ENCODE data around the gene ATP8A1.

Gene ATP8A1

DNA sequence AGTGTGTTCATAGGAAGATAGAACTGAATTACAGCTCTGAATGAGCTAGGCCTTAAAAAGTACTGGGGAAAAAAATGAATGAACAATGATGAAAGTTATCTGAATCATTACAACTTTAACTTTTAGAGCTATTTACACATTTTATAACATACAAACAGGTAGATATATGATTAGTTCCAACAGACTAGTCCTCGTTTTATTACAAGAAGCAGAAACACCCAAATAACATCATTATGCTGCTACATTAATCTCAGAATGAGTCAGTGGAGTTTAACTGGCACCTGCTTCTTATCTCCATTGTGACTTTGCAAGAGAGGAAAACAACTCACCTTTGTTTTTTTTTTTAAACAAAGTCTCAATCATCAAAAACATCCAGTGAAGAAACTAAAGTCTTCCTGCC, 15.2 kb downstream of the ATP8A1 start:
- Histone ChIP-seq H3K27me3 (replicated peaks) (no peaks in the 10 kb centered on the region), H3K27ac (no peak overlapping the region), H3K36me3 (replicated peaks) (no peaks in the 10 kb centered on the region), H3K4me3 (ENCODE audit: low read depth, low read length) (no peak overlapping the region)
- DNase-seq: no peak
- in situ Hi-C loops (cut with HindIII; ENCODE audit: low pct_ligation_motif_present, low sequenced_read_pairs): no loop called here
- no peak for TF ChIP-seq CTCF (IDR thresholded peaks at IDR 0.05; ENCODE audit: low read depth, low read length, missing control alignments)

DNA sequence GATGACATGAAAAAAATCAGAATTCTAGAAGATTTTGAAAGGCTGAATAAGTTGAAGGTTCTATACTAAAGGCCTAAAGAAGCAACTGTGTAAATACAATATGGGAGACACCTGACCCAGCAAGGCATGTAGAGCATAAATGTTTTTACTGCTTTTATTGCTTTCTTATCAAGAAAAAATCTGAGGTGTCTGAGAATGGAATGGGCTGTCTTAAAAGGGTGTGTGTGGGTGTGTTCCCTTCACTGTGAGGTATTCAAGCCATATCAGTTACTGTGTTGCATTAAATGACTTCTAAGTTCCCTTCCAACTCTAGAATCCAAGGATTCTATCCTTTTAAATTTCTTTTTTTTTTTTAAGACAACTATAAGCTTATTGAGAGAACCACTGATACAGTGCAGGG, 15.7 kb downstream of the ATP8A1 start:
- Histone ChIP-seq H3K36me3 (replicated peaks) (no peaks in the 10 kb centered on the region), H3K27ac (no peak overlapping the region), H3K4me3 (ENCODE audit: low read depth, low read length) (no peak overlapping the region), H3K27me3 (replicated peaks) (no peaks in the 10 kb centered on the region)
- in situ Hi-C loops (cut with HindIII; ENCODE audit: low pct_ligation_motif_present, low sequenced_read_pairs): no loop called here
- no peak for TF ChIP-seq CTCF (IDR thresholded peaks at IDR 0.05; ENCODE audit: low read depth, low read length, missing control alignments)
- DNase-seq: no peak

DNA sequence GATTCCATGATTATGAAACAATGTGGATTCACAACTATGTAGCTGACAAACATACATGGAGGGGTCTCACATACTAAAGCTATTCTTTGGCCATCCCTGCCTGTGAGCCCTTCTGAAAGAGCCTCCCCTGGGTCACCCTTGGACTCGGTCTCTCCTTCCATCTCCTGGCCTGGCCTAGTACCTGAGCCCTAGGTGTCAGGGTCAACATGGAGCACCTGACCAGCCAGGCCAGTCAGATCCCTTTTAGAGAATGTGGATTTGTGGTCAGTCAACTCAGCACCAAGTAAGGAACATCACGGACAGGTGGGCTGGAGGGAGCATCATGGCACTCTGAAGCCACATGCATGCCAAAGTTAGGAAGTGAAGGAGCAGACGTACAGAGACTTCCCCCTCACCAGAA, 16.3 kb downstream of the ATP8A1 start:
- in situ Hi-C loops (cut with HindIII; ENCODE audit: low pct_ligation_motif_present, low sequenced_read_pairs): no loop called here
- TF ChIP-seq CTCF (IDR thresholded peaks at IDR 0.05; ENCODE audit: low read depth, low read length, missing control alignments): no peak
- no peak overlapping the region for H3K27ac ChIP-seq

DNA sequence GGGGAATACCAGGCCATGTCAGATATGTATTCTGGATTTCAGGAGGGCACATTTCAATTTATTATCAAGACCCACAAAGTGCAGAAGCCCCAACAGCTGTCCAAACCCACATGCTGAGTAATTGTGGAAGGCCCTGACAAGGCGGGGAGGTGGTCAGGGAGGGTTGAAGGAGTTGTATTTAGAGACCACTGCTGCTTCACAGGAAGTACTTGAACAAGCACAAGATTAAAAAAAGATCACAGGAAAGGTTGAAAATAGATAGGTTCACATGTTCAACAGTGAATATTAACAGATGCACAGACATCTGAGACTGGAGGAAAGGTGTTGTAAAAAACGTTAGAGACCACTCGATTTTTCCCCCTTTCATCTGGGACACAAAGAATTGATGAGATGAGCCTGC, 17.9 kb downstream of the ATP8A1 start:
- no peaks in the 10 kb centered on the region for H3K27me3 ChIP-seq (replicated peaks)
- in situ Hi-C loops (cut with HindIII; ENCODE audit: low pct_ligation_motif_present, low sequenced_read_pairs): no loop called here
- no peak overlapping the region for H3K27ac ChIP-seq
- no peak for TF ChIP-seq CTCF (IDR thresholded peaks at IDR 0.05; ENCODE audit: low read depth, low read length, missing control alignments)
- no peak overlapping the region for H3K4me3 ChIP-seq (ENCODE audit: low read depth, low read length)
- DNase-seq: no peak
- H3K36me3 ChIP-seq (replicated peaks): no peaks in the 10 kb centered on the region

More for the DNA sequence above, 16.3 kb downstream of the ATP8A1 start:
- no peaks in the 10 kb centered on the region for H3K27me3 ChIP-seq (replicated peaks)
- H3K4me3 ChIP-seq (ENCODE audit: low read depth, low read length): no peak overlapping the region
- no peaks in the 10 kb centered on the region for H3K36me3 ChIP-seq (replicated peaks)
- DNase-seq: no peak

DNA sequence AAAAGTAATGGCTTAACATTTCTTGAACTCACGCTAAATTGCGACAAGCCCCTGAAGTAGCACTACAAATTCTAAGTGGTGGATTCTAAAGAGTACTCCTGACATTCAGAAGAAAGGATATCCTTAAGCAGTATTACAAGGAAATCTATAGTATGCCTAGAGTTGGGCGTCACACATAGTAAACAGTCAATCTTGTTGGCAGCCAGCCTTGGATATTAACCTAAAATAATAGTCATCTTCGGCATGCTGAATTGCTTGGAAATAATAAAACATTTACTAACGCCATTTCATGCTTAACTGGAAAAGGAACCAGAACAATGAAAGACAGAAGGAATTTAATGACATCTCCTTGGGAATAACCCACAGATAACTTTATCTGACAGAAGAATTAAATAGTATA, 18.6 kb downstream of the ATP8A1 start:
- Histone ChIP-seq H3K36me3 (replicated peaks) (no peaks in the 10 kb centered on the region), H3K27ac (no peak overlapping the region), H3K27me3 (replicated peaks) (no peaks in the 10 kb centered on the region), H3K4me3 (ENCODE audit: low read depth, low read length) (no peak overlapping the region)
- TF ChIP-seq CTCF (IDR thresholded peaks at IDR 0.05; ENCODE audit: low read depth, low read length, missing control alignments): no peak
- in situ Hi-C loops (cut with HindIII; ENCODE audit: low pct_ligation_motif_present, low sequenced_read_pairs): no loop called here
- DNase-seq: no peak

DNA sequence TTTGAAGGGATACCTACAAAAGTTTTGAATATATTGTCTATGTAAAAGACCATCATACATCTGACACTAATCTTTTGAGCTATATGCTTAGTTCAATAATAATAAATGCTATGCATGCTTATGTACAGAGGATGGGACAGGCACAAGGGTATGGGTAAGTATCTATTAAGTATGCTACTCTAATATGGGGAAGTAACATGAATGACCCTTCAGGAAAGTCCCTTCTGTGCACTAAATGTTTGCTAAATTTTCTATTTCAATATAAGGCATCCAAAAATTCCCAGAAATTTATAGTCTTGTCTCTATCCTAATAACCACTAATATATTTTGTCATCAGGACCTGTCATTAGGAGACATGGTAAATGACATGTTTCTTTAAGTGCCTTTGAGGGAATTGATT, 19.0 kb downstream of the ATP8A1 start:
- no peaks in the 10 kb centered on the region for H3K36me3 ChIP-seq (replicated peaks)
- in situ Hi-C loops (cut with HindIII; ENCODE audit: low pct_ligation_motif_present, low sequenced_read_pairs): no loop called here
- DNase-seq: no peak
- TF ChIP-seq CTCF (IDR thresholded peaks at IDR 0.05; ENCODE audit: low read depth, low read length, missing control alignments): no peak
- H3K27ac ChIP-seq: no peak overlapping the region
- H3K27me3 ChIP-seq (replicated peaks): no peaks in the 10 kb centered on the region
- no peak overlapping the region for H3K4me3 ChIP-seq (ENCODE audit: low read depth, low read length)
